ENCODE data around the gene ZXDB.

The ZXDB gene

GRCh38 chrX:57640674-57641016 is 48.8 kb downstream of the ZXDB start:
- Histone ChIP-seq H4K91ac (ENCODE audit: low read depth, low read length) (no peak overlapping the region), H2BK12ac (ENCODE audit: low read length) (no peak overlapping the region), H3K79me2 (ENCODE audit: control insufficient read depth, insufficient read depth, low read length, poor library complexity) (no peaks in the 10 kb centered on the region), H2BK5ac (ENCODE audit: low read depth, low read length, poor library complexity) (no peak overlapping the region), H3K18ac (ENCODE audit: low read length) (no peak overlapping the region), H3K36me3 (ENCODE audit: control insufficient read depth in 1 of 2, insufficient read depth in 2 of 2, low read length in 2 of 2) (no peaks in the 10 kb centered on the region), H2BK120ac (ENCODE audit: insufficient read depth, low read length, poor library complexity) (no peak overlapping the region), H3K4ac (ENCODE audit: low read depth, low read length) (no peak overlapping the region), H4K8ac (ENCODE audit: low read depth, low read length) (no peak overlapping the region), H3K4me2 (ENCODE audit: low read length) (no peak overlapping the region), H4K12ac (ENCODE audit: low read depth, low read length) (no peak overlapping the region), H3K79me1 (ENCODE audit: low read length) (no peaks in the 10 kb centered on the region), H3K9me3 (ENCODE audit: insufficient read depth, low read depth, low read length) (no peaks in the 10 kb centered on the region), H3K14ac (ENCODE audit: low read length) (no peak overlapping the region), H2AK5ac (ENCODE audit: low read length) (no peak overlapping the region), H3K4me1 (ENCODE audit: control insufficient read depth in 1 of 2, insufficient read depth in 2 of 2, low read length in 2 of 2) (no peaks in the 10 kb centered on the region), H3K27me3 (ENCODE audit: insufficient read depth, low read length) (no peaks in the 10 kb centered on the region), H3K9ac (ENCODE audit: low read length) (no peak overlapping the region), H3K27ac (ENCODE audit: low read depth, low read length) (no peak overlapping the region), H3K4me3 (ENCODE audit: low read depth, low read length) (no peak overlapping the region), H3K23ac (ENCODE audit: low read length) (no peak overlapping the region), H2AFZ (ENCODE audit: insufficient read depth, low read length, poor library complexity) (no peak overlapping the region)
- no peak for DNase-seq
- WGBS (ENCODE audit: extremely low coverage, insufficient coverage, insufficient read length) = no CpG with 5 or more reads among the region's 4 CpGs

GRCh38 chrX:57641338-57641737 is 49.5 kb downstream of the ZXDB start:
- Histone ChIP-seq H2AFZ (ENCODE audit: insufficient read depth, low read length, poor library complexity) (no peak overlapping the region), H3K36me3 (ENCODE audit: control insufficient read depth in 1 of 2, insufficient read depth in 2 of 2, low read length in 2 of 2) (no peaks in the 10 kb centered on the region), H2AK5ac (ENCODE audit: low read length) (no peak overlapping the region), H3K4ac (ENCODE audit: low read depth, low read length) (no peak overlapping the region), H3K79me1 (ENCODE audit: low read length) (no peaks in the 10 kb centered on the region), H3K79me2 (ENCODE audit: control insufficient read depth, insufficient read depth, low read length, poor library complexity) (no peaks in the 10 kb centered on the region), H3K9me3 (ENCODE audit: insufficient read depth, low read depth, low read length) (no peaks in the 10 kb centered on the region), H2BK120ac (ENCODE audit: insufficient read depth, low read length, poor library complexity) (no peak overlapping the region), H3K18ac (ENCODE audit: low read length) (no peak overlapping the region), H4K12ac (ENCODE audit: low read depth, low read length) (no peak overlapping the region), H2BK12ac (ENCODE audit: low read length) (no peak overlapping the region), H3K4me1 (ENCODE audit: control insufficient read depth in 1 of 2, insufficient read depth in 2 of 2, low read length in 2 of 2) (no peaks in the 10 kb centered on the region), H3K4me2 (ENCODE audit: low read length) (no peak overlapping the region), H3K27me3 (ENCODE audit: insufficient read depth, low read length) (no peaks in the 10 kb centered on the region), H3K14ac (ENCODE audit: low read length) (no peak overlapping the region), H4K8ac (ENCODE audit: low read depth, low read length) (no peak overlapping the region), H2BK5ac (ENCODE audit: low read depth, low read length, poor library complexity) (no peak overlapping the region), H3K27ac (ENCODE audit: low read depth, low read length) (no peak overlapping the region), H3K9ac (ENCODE audit: low read length) (no peak overlapping the region), H4K91ac (ENCODE audit: low read depth, low read length) (no peak overlapping the region), H3K23ac (ENCODE audit: low read length) (no peak overlapping the region), H3K4me3 (ENCODE audit: low read depth, low read length) (no peak overlapping the region)
- WGBS (ENCODE audit: extremely low coverage, insufficient coverage, insufficient read length) = no CpG with 5 or more reads among the region's 2 CpGs
- DNase-seq = no peak

GRCh38 chrX:57643698-57644097 is 51.9 kb downstream of the ZXDB start:
- no peak overlapping the region for H3K9ac ChIP-seq (ENCODE audit: low read length)
- H4K91ac ChIP-seq (ENCODE audit: low read depth, low read length) = no peak overlapping the region
- H3K9me3 ChIP-seq (ENCODE audit: insufficient read depth, low read depth, low read length) = no peaks in the 10 kb centered on the region
- H2BK12ac ChIP-seq (ENCODE audit: low read length) = no peak overlapping the region
- no peaks in the 10 kb centered on the region for H3K79me1 ChIP-seq (ENCODE audit: low read length)
- DNase-seq = no peak
- H3K4me3 ChIP-seq (ENCODE audit: low read depth, low read length) = no peak overlapping the region
- H3K18ac ChIP-seq (ENCODE audit: low read length) = no peak overlapping the region
- H4K8ac ChIP-seq (ENCODE audit: low read depth, low read length) = no peak overlapping the region
- no peak overlapping the region for H3K14ac ChIP-seq (ENCODE audit: low read length)
- H2AK5ac ChIP-seq (ENCODE audit: low read length) = no peak overlapping the region
- H3K27me3 ChIP-seq (ENCODE audit: insufficient read depth, low read length) = no peaks in the 10 kb centered on the region
- H3K4me1 ChIP-seq (ENCODE audit: control insufficient read depth in 1 of 2, insufficient read depth in 2 of 2, low read length in 2 of 2) = no peaks in the 10 kb centered on the region
- no peak overlapping the region for H3K4ac ChIP-seq (ENCODE audit: low read depth, low read length)
- no CpG with 5 or more reads among the region's 1 CpG for WGBS (ENCODE audit: extremely low coverage, insufficient coverage, insufficient read length)
- no peaks in the 10 kb centered on the region for H3K36me3 ChIP-seq (ENCODE audit: control insufficient read depth in 1 of 2, insufficient read depth in 2 of 2, low read length in 2 of 2)
- no peak overlapping the region for H2AFZ ChIP-seq (ENCODE audit: insufficient read depth, low read length, poor library complexity)
- H3K4me2 ChIP-seq (ENCODE audit: low read length) = no peak overlapping the region
- H2BK120ac ChIP-seq (ENCODE audit: insufficient read depth, low read length, poor library complexity) = no peak overlapping the region
- no peak overlapping the region for H2BK5ac ChIP-seq (ENCODE audit: low read depth, low read length, poor library complexity)
- H3K79me2 ChIP-seq (ENCODE audit: control insufficient read depth, insufficient read depth, low read length, poor library complexity) = no peaks in the 10 kb centered on the region
- no peak overlapping the region for H3K23ac ChIP-seq (ENCODE audit: low read length)
- H4K12ac ChIP-seq (ENCODE audit: low read depth, low read length) = no peak overlapping the region
- H3K27ac ChIP-seq (ENCODE audit: low read depth, low read length) = no peak overlapping the region

- no peak overlapping the region for H3K4me3 ChIP-seq (ENCODE audit: low read depth, low read length)
- no peak overlapping the region for H3K9ac ChIP-seq (ENCODE audit: low read length)
- no peak overlapping the region for H3K23ac ChIP-seq (ENCODE audit: low read length)
- no peak overlapping the region for H3K27ac ChIP-seq (ENCODE audit: low read depth, low read length)
- H3K36me3 ChIP-seq (ENCODE audit: control insufficient read depth in 1 of 2, insufficient read depth in 2 of 2, low read length in 2 of 2) = no peaks in the 10 kb centered on the region
- no peak overlapping the region for H2BK120ac ChIP-seq (ENCODE audit: insufficient read depth, low read length, poor library complexity)
- H3K14ac ChIP-seq (ENCODE audit: low read length) = no peak overlapping the region
- no peaks in the 10 kb centered on the region for H3K4me1 ChIP-seq (ENCODE audit: control insufficient read depth in 1 of 2, insufficient read depth in 2 of 2, low read length in 2 of 2)
- no peak overlapping the region for H2AK5ac ChIP-seq (ENCODE audit: low read length)
- H3K18ac ChIP-seq (ENCODE audit: low read length) = no peak overlapping the region
- H2BK12ac ChIP-seq (ENCODE audit: low read length) = no peak overlapping the region
- H3K4me2 ChIP-seq (ENCODE audit: low read length) = no peak overlapping the region
- H3K27me3 ChIP-seq (ENCODE audit: insufficient read depth, low read length) = no peaks in the 10 kb centered on the region
- no peaks in the 10 kb centered on the region for H3K79me2 ChIP-seq (ENCODE audit: control insufficient read depth, insufficient read depth, low read length, poor library complexity)
- H2BK5ac ChIP-seq (ENCODE audit: low read depth, low read length, poor library complexity) = no peak overlapping the region
- H2AFZ ChIP-seq (ENCODE audit: insufficient read depth, low read length, poor library complexity) = no peak overlapping the region
- no peak overlapping the region for H4K91ac ChIP-seq (ENCODE audit: low read depth, low read length)
- no peak overlapping the region for H3K4ac ChIP-seq (ENCODE audit: low read depth, low read length)
- H4K12ac ChIP-seq (ENCODE audit: low read depth, low read length) = no peak overlapping the region
- DNase-seq = no peak
- H4K8ac ChIP-seq (ENCODE audit: low read depth, low read length) = no peak overlapping the region
- no peaks in the 10 kb centered on the region for H3K79me1 ChIP-seq (ENCODE audit: low read length)
- no peaks in the 10 kb centered on the region for H3K9me3 ChIP-seq (ENCODE audit: insufficient read depth, low read depth, low read length)
Observed at GRCh38 chrX:57647020-57647419, 55.2 kb downstream of the ZXDB start.

All from trophoblast cell (in vitro differentiated cells and primary cell).